ENCODE data around the gene WDR72.
"Not testable (repeated sequence)": the region's sequence is repeated elsewhere in the genome, so short reads cannot be mapped to it uniquely, and the experiment has no call there.

The WDR72 gene

GRCh38 chr15:53695365-53695764, 64.1 kb downstream of the WDR72 start:
- DNase-seq = no peak

DNA sequence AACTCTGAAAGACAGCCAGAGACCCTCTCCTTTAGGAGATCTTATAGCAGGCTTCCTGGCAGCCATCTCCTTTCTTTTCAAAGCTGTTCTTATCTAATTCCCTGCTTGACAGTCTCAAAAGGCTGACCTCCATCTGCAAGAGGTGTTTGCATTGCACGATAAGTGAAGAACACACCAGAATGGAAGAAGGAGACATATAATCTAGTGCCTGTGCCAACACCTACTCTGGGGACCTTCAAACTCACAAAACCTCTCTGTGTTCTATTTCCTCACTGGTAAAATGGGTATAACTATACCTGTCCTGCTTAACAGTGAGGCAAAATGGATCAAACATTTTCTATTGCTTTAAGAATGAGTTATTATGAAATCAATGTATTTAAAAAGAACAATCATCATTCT, 65.0 kb downstream of the WDR72 start:
- no peak for DNase-seq

DNA sequence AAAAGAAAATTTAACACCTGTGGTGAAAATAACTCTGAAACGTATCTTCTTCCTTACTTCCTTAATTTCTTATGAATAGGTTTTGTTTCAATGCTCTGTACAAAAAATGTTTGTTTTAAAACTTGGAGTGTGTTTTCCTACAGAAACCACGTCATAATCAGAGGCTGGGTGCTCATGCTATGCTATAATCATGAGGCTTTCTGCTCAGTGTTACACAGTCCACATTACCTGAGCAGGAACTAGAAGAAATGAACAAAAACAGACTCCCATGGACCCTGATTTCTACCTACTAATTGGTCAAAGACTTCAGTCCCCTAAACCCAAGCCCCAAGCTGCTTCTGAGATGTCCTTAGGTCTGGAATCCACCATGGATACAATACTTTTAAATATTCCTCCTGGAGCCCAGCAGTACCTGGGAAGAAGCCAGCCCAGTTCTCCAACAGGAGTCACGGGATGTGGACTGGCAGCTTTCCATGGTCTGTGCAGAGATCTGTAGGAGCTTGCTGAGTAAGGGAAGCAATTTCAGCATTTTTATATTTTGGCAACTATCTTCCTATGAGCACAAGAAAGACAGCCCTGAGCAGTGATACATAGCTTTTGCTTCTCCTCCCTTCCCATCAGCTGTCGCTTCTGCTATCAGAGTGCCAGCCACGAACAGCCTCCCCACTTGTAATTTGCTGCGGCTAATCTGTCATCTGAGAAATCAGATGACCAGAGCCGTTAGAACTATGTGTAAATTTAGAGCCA, 65.6 kb downstream of the WDR72 start:
- no peak for DNase-seq

GRCh38 chr15:53684162-53684561, 75.3 kb downstream of the WDR72 start:
- not testable (repeated sequence) for DNase-seq

DNA sequence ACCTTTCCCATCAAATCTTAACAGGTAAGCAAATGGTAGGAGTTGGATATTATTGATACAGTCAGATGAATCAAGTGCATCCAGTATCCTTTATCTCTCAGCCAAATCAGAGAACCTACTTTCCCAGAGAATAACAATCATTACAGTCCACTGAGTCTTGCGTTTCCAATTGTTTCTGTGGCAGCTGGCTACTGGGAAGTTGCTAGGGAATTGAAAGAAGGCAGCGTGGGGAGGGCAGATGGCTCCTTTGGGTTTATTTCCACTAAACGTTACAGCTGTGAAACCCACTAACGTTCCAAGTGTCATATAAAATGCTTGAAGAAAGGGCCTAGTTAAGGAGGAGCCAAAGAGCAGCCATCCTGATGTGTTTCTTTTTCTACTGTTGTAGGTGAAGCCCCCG, 78.4 kb downstream of the WDR72 start:
- DNase-seq = no peak

- DNase-seq = no peak
These were observed 83.6 kb downstream of the WDR72 start for GRCh38 chr15:53675832-53676231.

GRCh38 chr15:53671545-53671944, 87.9 kb downstream of the WDR72 start:
- no peak for DNase-seq

- DNase-seq = no peak
These were observed 88.8 kb downstream of the WDR72 start for GRCh38 chr15:53670701-53671100.

- no peak for DNase-seq
These were observed 93.5 kb downstream of the WDR72 start for GRCh38 chr15:53665930-53666329.

- DNase-seq = no peak
These were observed 100.5 kb downstream of the WDR72 start for GRCh38 chr15:53658827-53659555.

GRCh38 chr15:53658255-53658654, 101.2 kb downstream of the WDR72 start:
- DNase-seq = no peak

- DNase-seq = no peak
These were observed 110.5 kb downstream of the WDR72 start for GRCh38 chr15:53648934-53649333.

DNA sequence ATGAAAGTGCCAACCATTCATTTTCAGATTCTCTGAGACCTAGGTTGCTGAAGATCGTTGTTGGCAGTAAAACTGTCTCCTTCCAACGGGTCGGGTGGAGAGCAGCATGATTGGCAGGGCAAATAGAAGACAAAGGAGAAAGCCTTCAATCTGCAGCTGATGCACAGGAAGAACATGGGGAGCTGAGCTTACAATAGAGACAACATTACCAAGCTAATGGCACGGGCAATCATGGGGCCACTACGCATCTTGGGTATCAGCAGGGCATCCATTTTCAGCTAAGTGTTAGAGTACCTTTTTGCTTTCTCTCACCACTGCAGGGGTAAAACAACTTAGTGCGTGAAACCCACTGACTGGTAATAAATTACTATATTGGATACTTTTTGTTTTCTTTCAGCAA, 114.8 kb downstream of the WDR72 start:
- no peak for DNase-seq

- DNase-seq = no peak
These were observed 124.9 kb downstream of the WDR72 start for GRCh38 chr15:53634517-53635106.

- no peak for DNase-seq
These were observed 132.2 kb downstream of the WDR72 start for GRCh38 chr15:53627279-53627678.

- DNase-seq = no peak
These were observed 133.3 kb downstream of the WDR72 start for GRCh38 chr15:53625962-53626845.

GRCh38 chr15:53625260-53625659, 134.2 kb downstream of the WDR72 start:
- no peak for DNase-seq

DNA sequence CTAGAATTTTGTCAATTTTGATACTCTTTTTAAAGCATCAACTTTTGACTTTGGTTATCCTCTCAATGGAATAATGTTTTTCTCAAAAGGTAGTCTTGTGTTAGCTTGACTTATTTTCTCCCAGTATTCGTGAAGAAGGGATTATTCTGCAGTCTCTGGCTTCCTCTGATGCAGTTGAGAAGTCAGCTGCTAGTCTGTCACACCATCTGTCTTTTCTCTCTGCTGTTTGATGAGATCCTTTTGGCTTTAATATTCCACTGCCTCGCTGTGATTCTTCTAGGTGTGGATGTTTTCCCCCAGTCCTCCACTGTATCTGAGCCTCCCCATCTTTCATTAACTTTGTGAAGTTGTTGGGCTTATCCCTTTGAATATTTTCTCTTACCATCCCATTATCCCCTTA, 141.0 kb downstream of the WDR72 start:
- no peak for DNase-seq

DNA sequence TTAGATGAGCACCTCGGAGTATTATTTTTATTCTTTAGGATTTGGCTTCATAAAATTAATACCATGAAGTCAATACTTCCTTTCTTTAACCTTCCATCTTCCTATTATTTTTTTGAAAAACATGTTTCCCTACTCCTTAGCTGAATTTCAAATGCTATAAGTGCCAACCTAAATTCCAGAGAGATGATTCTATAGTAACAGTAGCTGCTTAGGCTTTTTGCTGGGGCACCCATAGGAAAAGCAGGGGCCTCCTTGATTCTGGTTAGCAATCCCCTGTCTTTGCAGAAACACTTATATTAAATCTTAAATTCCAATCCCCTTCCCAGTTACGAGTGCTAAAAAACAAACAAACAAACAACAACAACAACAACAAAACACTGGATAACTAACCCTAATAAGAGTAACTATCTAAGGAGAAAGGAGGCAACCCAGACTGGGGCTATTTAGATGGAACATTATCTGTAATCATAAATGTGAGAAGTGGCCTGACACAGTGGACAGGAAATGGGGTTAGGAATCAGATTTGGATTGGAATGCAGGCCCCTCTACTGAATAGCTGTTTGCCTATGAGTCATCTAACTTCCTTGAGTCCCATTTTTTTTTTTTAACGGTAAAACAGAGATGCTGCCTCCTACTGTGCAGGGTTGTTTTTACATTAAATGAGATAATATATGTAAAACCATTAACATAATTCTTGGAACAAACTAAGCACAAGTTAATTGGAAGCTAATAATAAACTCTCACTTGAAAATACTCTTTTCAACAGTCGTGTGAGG, 148.1 kb downstream of the WDR72 start:
- DNase-seq = no peak

GRCh38 chr15:53591041-53591440, 168.4 kb downstream of the WDR72 start:
- DNase-seq = no peak

GRCh38 chr15:53590380-53590779, 169.1 kb downstream of the WDR72 start:
- DNase-seq = no peak

DNA sequence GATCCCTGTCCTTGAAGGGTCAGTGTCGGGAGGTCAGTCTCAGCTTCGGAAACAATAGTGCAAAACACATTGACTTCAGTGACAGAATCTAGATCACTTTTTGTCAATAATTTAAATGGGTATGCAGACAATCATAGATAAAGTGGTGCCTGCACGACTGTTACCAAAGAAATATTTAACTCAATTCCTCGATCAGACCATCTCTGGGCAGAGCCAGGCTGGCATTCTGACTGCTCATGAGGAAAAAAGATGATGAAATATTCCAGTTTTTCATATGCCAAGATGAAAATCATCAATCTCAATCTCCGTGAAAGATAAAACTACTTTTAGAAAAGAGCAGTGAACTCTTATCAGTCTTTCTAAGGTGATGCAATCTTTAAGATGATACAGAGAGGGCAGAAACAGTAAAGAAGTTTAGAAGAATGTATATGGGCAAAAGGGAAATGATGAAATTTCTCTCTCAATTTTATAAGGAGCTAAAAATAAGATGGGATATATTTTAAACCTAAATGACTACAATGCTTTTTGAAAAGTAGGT, 169.9 kb downstream of the WDR72 start:
- DNase-seq = no peak

All from stimulated activated CD4-positive, alpha-beta T cell treated with anti-CD3 and anti-CD28 coated beads, Interleukin-4, amount 100 ng/mL, for 24 hours (primary cell).